HepG2 (cell line): ENCODE measurements around the gene SRGAP2B.
"Not testable (repeated sequence)": the region's sequence is repeated elsewhere in the genome, so short reads cannot be mapped to it uniquely, and the experiment has no call there.

Experiments used
- CTCF ChIP-seq: sonication (generic); formaldehyde crosslinking; IDR thresholded peaks from 2 replicates; pipeline ENCODE4 v1.5.0; 2020; ENCODE audit warnings: mild to moderate bottlenecking, missing genetic modification reagents, moderate library complexity
- FOXP1 ChIP-seq, 2 experiments: fragments of 450-650 bp in 1 of 2; IDR thresholded peaks; 2 replicates each; pipeline ENCODE4 v1.6.1; 2017 to 2018; ENCODE audit warnings: antibody characterized with exemption in 1 of 2
- IRX3 ChIP-seq: sonication (generic); formaldehyde crosslinking; IDR thresholded peaks from 2 replicates; pipeline ENCODE4 v1.8.1; 2023; ENCODE audit warnings: mild to moderate bottlenecking, low read depth, missing genetic modification reagents, borderline replicate concordance
- PCBP2 ChIP-seq: fragments of 200-400 bp; formaldehyde crosslinking; optimal IDR thresholded peaks from 2 replicates; pipeline ENCODE3; 2018; ENCODE audit warnings: low read length, low read depth; ENCODE audit not compliant: poor library complexity, severe bottlenecking
- POLR2G ChIP-seq: fragments of 200-400 bp; formaldehyde crosslinking; IDR thresholded peaks from 2 replicates; pipeline ENCODE4 v1.6.1; 2018; ENCODE audit warnings: mild to moderate bottlenecking, low read depth, low read length, moderate library complexity
- RAD51 ChIP-seq: fragments of 450-650 bp; IDR thresholded peaks from 2 replicates; pipeline ENCODE4 v1.6.1; 2016; ENCODE audit warnings: borderline replicate concordance
- USF2 ChIP-seq, 2 experiments: sonication (generic) in 1 of 2; formaldehyde crosslinking in 1 of 2; IDR thresholded peaks; 2 replicates each; pipeline versions ENCODE4 v1.5.1 to v1.6.1; 2011 to 2020; ENCODE audit warnings: borderline replicate concordance in 1 of 2, low read depth in 1 of 2, low read length in 1 of 2, mild to moderate bottlenecking in 1 of 2, missing genetic modification reagents in 1 of 2, moderate library complexity in 1 of 2

- TF ChIP-seq FOXP1 (IDR thresholded peaks at IDR 0.05); FOXP1 (CRISPR knock-in tag; IDR thresholded peaks at IDR 0.05); CTCF (CRISPR knock-in tag); IRX3; RAD51; POLR2G; USF2 (IDR thresholded peaks at IDR 0.05; ENCODE audit: low read depth, low read length); USF2 (CRISPR knock-in tag; IDR thresholded peaks at IDR 0.05; ENCODE audit: borderline replicate concordance); PCBP2: not testable (repeated sequence)
These were observed 94.3 kb downstream of the SRGAP2B start for GRCh38 chr1:145000743-145001326.
